ENCODE data around the gene PNKP. TPM values are rescaled to one million over a fixed set of nuclear protein-coding genes. Genes with fewer than 3 reads are reported as not detected.

Gene PNKP
- total RNA-seq, 1 experiment from 2014 or later: 130 TPM

DNA sequence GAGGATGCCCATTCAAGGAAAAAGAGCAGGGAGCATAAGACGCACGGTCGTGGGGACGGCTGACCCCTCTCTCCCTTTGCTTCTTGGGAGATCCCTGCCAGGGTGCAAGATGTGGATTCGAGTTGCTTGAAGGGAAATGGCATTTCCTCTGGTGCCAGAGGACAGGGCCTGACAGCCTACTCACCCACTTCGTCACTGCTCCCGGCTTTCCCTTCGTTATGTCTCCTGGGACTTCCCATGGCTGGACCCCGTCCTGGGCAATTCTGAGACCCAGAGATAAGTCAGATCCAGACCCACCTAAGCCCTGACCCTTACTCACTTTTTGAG, 11.3 kb upstream of the PNKP start:
- no peaks in the 10 kb centered on the region for H3K27me3 ChIP-seq (replicated peaks; ENCODE audit: insufficient read depth, low read depth, low read length, poor library complexity)
- ChIA-PET CTCF (no interaction called here), POLR2A (ENCODE audit: low non-redundant PET) (no interaction called here)
- H3K4me3 ChIP-seq (ENCODE audit: low read depth, low read length, poor library complexity, severe bottlenecking): peak overlapping the region; percentile 95
- peaks cover 17% of the 10 kb centered on the region for H3K4me1 ChIP-seq (ENCODE audit: insufficient read depth, low read length, poor library complexity, severe bottlenecking)
- TF ChIP-seq, protein P1, sequence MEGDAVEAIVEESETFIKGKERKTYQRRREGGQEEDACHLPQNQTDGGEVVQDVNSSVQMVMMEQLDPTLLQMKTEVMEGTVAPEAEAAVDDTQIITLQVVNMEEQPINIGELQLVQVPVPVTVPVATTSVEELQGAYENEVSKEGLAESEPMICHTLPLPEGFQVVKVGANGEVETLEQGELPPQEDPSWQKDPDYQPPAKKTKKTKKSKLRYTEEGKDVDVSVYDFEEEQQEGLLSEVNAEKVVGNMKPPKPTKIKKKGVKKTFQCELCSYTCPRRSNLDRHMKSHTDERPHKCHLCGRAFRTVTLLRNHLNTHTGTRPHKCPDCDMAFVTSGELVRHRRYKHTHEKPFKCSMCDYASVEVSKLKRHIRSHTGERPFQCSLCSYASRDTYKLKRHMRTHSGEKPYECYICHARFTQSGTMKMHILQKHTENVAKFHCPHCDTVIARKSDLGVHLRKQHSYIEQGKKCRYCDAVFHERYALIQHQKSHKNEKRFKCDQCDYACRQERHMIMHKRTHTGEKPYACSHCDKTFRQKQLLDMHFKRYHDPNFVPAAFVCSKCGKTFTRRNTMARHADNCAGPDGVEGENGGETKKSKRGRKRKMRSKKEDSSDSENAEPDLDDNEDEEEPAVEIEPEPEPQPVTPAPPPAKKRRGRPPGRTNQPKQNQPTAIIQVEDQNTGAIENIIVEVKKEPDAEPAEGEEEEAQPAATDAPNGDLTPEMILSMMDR (conservative IDR thresholded peaks at IDR 0.05; ENCODE audit: low read depth, low read length): no peak
- TF ChIP-seq EZH2 (IDR thresholded peaks at IDR 0.05; ENCODE audit: borderline replicate concordance, low read depth, low read length, poor library complexity, severe bottlenecking): no peak
- peaks cover 41% of the 10 kb centered on the region for H3K36me3 ChIP-seq (ENCODE audit: insufficient read depth, low read length, poor library complexity, severe bottlenecking)
- intact Hi-C loops (cut with micrococcal nuclease; ENCODE audit: unreplicated experiment): loop anchor here (10.0 kb wide), 1 partner anchor 384 kb away; the partner anchor contains the start of gene RPS11
- H3K27ac ChIP-seq (ENCODE audit: low read depth, low read length, poor library complexity, severe bottlenecking): peak overlapping the region; percentile 99
- DNase-seq (ENCODE audit: low spot score): no peak
- peaks cover 8% of the 10 kb centered on the region for H3K9me3 ChIP-seq (ENCODE audit: low read depth, low read length, poor library complexity, severe bottlenecking)
- no TSS peak for BruUV-seq (replicated peaks)

DNA sequence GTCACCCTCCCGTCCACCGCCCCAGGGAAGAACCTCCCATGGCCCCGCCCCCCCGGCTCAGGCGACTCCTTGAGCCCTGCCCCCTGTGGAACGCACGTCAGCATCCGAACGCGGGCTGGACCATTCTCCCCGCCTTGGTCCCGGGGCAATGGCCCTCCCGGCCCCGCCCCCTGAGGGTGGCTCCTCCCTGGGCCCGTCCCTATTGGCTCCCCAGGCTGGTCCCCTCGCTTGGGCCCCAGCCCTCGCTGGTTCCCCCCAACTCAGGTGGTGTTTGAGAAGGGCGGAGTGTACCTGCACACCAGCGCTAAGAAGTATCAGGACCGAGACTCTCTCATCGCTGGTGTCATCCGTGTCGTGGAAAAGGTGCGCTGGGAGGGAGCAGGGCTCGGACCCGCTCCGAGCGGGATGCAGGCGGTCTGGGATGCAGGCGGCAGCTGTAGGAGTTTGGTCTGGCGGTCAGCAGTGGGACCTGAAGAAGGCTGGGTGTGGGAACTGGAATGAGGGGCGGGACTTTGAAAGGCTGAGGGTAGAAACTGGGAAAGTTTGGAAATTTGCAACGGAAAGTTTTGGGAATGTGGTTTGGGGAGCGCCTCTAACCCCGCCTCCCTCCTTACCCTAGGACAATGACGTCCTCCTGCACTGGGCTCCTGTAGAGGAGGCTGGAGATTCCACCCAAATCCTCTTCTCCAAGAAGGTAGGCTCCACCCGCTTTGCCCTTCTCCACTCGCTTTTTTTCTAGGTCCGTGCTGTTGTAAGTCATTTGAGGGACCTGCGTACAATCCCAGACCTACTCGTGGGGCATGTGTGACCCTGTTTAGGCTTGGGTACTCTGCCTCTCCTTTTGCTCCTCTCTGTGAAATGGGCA, 10.7 kb upstream of the PNKP start:
- intact Hi-C loops (cut with micrococcal nuclease; ENCODE audit: unreplicated experiment): loop anchor here (10.0 kb wide), 1 partner anchor 383 kb away; the partner anchor contains the start of gene RPS11
- TF ChIP-seq, protein P1 (conservative IDR thresholded peaks at IDR 0.05; ENCODE audit: low read depth, low read length): no peak
- TF ChIP-seq EZH2 (IDR thresholded peaks at IDR 0.05; ENCODE audit: borderline replicate concordance, low read depth, low read length, poor library complexity, severe bottlenecking): no peak
- POLR2A ChIA-PET (ENCODE audit: low non-redundant PET): interaction anchor here (0.6 kb wide), 1 partner anchor 451 kb away, joined by 12 read pairs; no protein-coding TSS in a partner anchor
- peaks cover 35% of the 10 kb centered on the region for H3K36me3 ChIP-seq (ENCODE audit: insufficient read depth, low read length, poor library complexity, severe bottlenecking)
- peak overlapping the region; percentile 95 for H3K4me3 ChIP-seq (ENCODE audit: low read depth, low read length, poor library complexity, severe bottlenecking)
- peak; percentile 99 for DNase-seq (ENCODE audit: low spot score)
- H3K9me3 ChIP-seq (ENCODE audit: low read depth, low read length, poor library complexity, severe bottlenecking): peaks cover 6% of the 10 kb centered on the region
- H3K4me1 ChIP-seq (ENCODE audit: insufficient read depth, low read length, poor library complexity, severe bottlenecking): peaks cover 17% of the 10 kb centered on the region
- no peaks in the 10 kb centered on the region for H3K27me3 ChIP-seq (replicated peaks; ENCODE audit: insufficient read depth, low read depth, low read length, poor library complexity)
- CTCF ChIA-PET: no interaction called here
- no TSS peak for BruUV-seq (replicated peaks)
- H3K27ac ChIP-seq (ENCODE audit: low read depth, low read length, poor library complexity, severe bottlenecking): peak overlapping the region; percentile 99

DNA sequence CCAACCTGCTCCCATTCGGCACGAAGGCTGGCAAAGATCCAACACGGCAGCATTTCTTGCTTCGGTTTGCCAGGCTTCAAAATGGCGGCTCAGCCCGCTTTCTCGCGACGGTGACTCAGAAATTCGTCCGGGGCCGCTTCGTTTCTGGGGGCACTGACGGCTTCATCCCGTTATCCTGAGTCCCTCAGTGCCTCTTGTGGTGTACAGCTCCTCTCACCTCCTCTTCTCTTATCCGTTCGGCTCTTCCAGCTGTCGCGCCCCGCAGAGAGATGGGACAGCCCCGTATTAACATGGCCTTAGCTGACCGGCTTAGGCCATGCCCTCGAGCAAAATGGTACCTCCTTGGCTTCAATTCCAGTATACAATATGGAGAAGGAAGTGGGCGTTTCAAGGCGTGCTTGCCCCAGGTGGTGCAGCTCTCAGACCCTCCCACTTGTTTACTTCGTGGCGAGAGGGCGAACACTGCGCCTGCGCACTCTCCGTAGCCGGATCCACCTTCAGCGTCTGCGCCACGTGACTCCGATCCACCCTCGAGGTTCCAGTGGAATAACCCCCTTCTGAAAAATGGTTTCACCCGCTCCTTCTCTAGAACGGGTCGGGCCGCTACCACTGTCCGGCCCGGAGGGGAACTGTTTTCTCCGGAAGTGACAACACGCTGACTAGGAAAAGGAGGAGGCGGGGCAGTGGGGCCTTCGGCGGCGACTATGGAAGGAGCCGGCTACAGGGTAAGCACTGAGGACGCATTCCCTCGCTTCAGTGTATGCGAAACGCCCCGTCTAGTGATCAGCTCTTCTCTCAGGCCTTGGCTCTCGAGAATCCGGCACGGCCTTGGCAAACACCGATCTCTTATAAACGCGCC, 9.9 kb upstream of the PNKP start, which contains the start of the genes AKT1S1 and TBC1D17:
AKT1S1 (minus strand) TSS at position 336 of the 859 bp plus-strand sequence. CDS start 4,060 bp downstream, outside the sequence.
TBC1D17 (plus strand) TSS at position 683 of the 859 bp plus-strand sequence; CDS start at position 705, 22 bp downstream.
- Histone ChIP-seq H3K9me3 (ENCODE audit: low read depth, low read length, poor library complexity, severe bottlenecking) (no peaks in the 10 kb centered on the region), H3K36me3 (ENCODE audit: insufficient read depth, low read length, poor library complexity, severe bottlenecking) (peaks cover 26% of the 10 kb centered on the region), H3K27ac (ENCODE audit: low read depth, low read length, poor library complexity, severe bottlenecking) (peak within 1 kb of the TSS; percentile 99), H3K27me3 (replicated peaks; ENCODE audit: insufficient read depth, low read depth, low read length, poor library complexity) (no peaks in the 10 kb centered on the region), H3K4me3 (ENCODE audit: low read depth, low read length, poor library complexity, severe bottlenecking) (peak within 1 kb of the TSS; percentile 95), H3K4me1 (ENCODE audit: insufficient read depth, low read length, poor library complexity, severe bottlenecking) (peaks cover 17% of the 10 kb centered on the region)
- TF ChIP-seq EZH2 (IDR thresholded peaks at IDR 0.05; ENCODE audit: borderline replicate concordance, low read depth, low read length, poor library complexity, severe bottlenecking): no peak
- TF ChIP-seq, protein P1 (conservative IDR thresholded peaks at IDR 0.05; ENCODE audit: low read depth, low read length): no peak
- ChIA-PET CTCF (no interaction called here), POLR2A (ENCODE audit: low non-redundant PET) (interaction anchor here (0.5 to 0.6 kb wide), 4 partner anchors 49 to 451 kb away, joined by 3 to 12 read pairs (median 5); partner anchors contain the start of gene NUP62)
- BruUV-seq (replicated peaks): no TSS peak
- peak; percentile 100 for DNase-seq (ENCODE audit: low spot score)
- intact Hi-C loops (cut with micrococcal nuclease; ENCODE audit: unreplicated experiment): loop anchor here (10.0 kb wide), 1 partner anchor 382 kb away; the partner anchor contains the start of gene RPS11
